HepG2 (cell line): Measurements from ENCODE around the gene SIGLEC6. TPM values are rescaled to one million over a fixed set of nuclear protein-coding genes. Genes with fewer than 3 reads are reported as not detected.

Experiments
- ATAC-seq: fragments of 200-7000 bp; cut with Tn5 transposase; 3 replicates; pipeline ENCODE4 v1.9.1; 2020; ENCODE audit warnings: mild to moderate bottlenecking, moderate library complexity
- BruUV-seq: library from RNA; stranded (reverse); fragments of 400-500 nt; replicated peaks from 2 replicates; lab custom pipeline; 2021; lab: Mats Ljungman, UMichigan
- CTCF ChIA-PET: fragments of 300-600 bp; formaldehyde crosslinking; extraction: SDS; loops from one replicate; lab custom pipeline; 2021; ENCODE audit warnings: low total read pairs, inconsistent platforms, low intra/inter-chr PET ratio; lab: Yijun Ruan, JAX
- POLR2A ChIA-PET: fragments of 350-600 bp; sonication (Branson Sonifier 250); formaldehyde crosslinking; loops from one replicate; lab custom pipeline; 2020; ENCODE audit warnings: antibody characterized with exemption, inconsistent platforms; lab: Yijun Ruan, JAX
- DNase-seq: peaks from one replicate; pipeline ENCODE4 v3.0.0-alpha.2; 2015; ENCODE audit warnings: low spot score
- FAIRE-seq: peaks from 3 replicates; lab custom pipeline; 2011; peaks lifted over from hg19 to GRCh38; lab: Jason Lieb, UNC
- H2AFZ ChIP-seq: one replicate; pipeline ENCODE4 v1.6.1; 2011; ENCODE audit warnings: low read length, inconsistent platforms
- H3K27ac ChIP-seq: fragments of 300-600 bp; 3 replicates; pipeline ENCODE4 v1.8.0; 2011; ENCODE audit warnings: mixed run types, mild to moderate bottlenecking, mixed read lengths, low read length, inconsistent platforms; ENCODE audit not compliant: insufficient read depth; ENCODE audit errors: extremely low read length
- H3K27me3 ChIP-seq, 2 experiments: fragments of 200-600 bp in 1 of 2; 2 replicates in 1 of 2; 3 replicates in 1 of 2; pipeline versions ENCODE4 v1.6.0 to v1.8.0; 2011; ENCODE audit warnings: low read length in 2 of 2, mild to moderate bottlenecking in 2 of 2, moderate library complexity in 2 of 2, inconsistent platforms in 1 of 2; ENCODE audit not compliant: insufficient read depth in 2 of 2, control insufficient read depth in 1 of 2
- H3K36me3 ChIP-seq, 2 experiments: fragments of 200-600 bp in 1 of 2; replicated peaks in 1 of 2; 2 replicates in 1 of 2; 3 replicates in 1 of 2; pipeline versions ENCODE4 v1.5.1 to v1.8.0; 2011; ENCODE audit warnings: low read length in 2 of 2, inconsistent platforms in 1 of 2; ENCODE audit not compliant: insufficient read depth in 2 of 2, control insufficient read depth in 1 of 2
- H3K4me1 ChIP-seq: 2 replicates; pipeline ENCODE4 v1.5.1; 2012; ENCODE audit warnings: low read length, inconsistent platforms; ENCODE audit not compliant: insufficient read depth
- H3K4me2 ChIP-seq: 2 replicates; pipeline ENCODE4 v1.6.0; 2011; ENCODE audit warnings: low read depth, low read length, inconsistent platforms
- H3K4me3 ChIP-seq, 3 experiments: fragments of 200-600 bp in 1 of 3; sonication (generic), shearing (Covaris generic) in 1 of 3; replicated peaks in 1 of 3; 2 replicates each; pipeline ENCODE4 v1.5.1; 2011 to 2016; ENCODE audit warnings: low read length in 3 of 3, inconsistent platforms in 2 of 3, low read depth in 2 of 3, mild to moderate bottlenecking in 2 of 3, control low read depth in 1 of 3, mixed read lengths in 1 of 3; ENCODE audit not compliant: insufficient read depth in 1 of 3
- H3K79me2 ChIP-seq: one replicate; pipeline ENCODE4 v1.6.1; 2011; ENCODE audit warnings: low read length, inconsistent platforms; ENCODE audit not compliant: insufficient read depth
- H3K9ac ChIP-seq: 2 replicates; pipeline ENCODE4 v1.6.0; 2011; ENCODE audit warnings: mild to moderate bottlenecking, low read depth, low read length, inconsistent platforms; ENCODE audit not compliant: insufficient read depth
- H3K9me3 ChIP-seq: 2 replicates; pipeline ENCODE4 v1.5.1; 2012; ENCODE audit warnings: mild to moderate bottlenecking, low read length
- H4K20me1 ChIP-seq: 2 replicates; pipeline ENCODE4 v1.6.0; 2011; ENCODE audit warnings: inconsistent platforms, mild to moderate bottlenecking, low read length, moderate library complexity; ENCODE audit not compliant: insufficient read depth
- BATF2 ChIP-seq: sonication (generic); formaldehyde crosslinking; IDR thresholded peaks from 2 replicates; pipeline ENCODE4 v1.8.0; 2022; ENCODE audit warnings: mild to moderate bottlenecking, missing genetic modification reagents, moderate library complexity
- DMTF1 ChIP-seq: sonication (generic); formaldehyde crosslinking; IDR thresholded peaks from 2 replicates; pipeline ENCODE4 v1.4.0; 2020; ENCODE audit warnings: mild to moderate bottlenecking, missing genetic modification reagents
- DPF2 ChIP-seq: sonication (generic); formaldehyde crosslinking; IDR thresholded peaks from 2 replicates; pipeline ENCODE4 v1.4.0; 2020; ENCODE audit warnings: mild to moderate bottlenecking, low read depth, missing genetic modification reagents, borderline replicate concordance
- ELF4 ChIP-seq: sonication (generic); formaldehyde crosslinking; IDR thresholded peaks from 2 replicates; pipeline ENCODE4 v1.5.0; 2020; ENCODE audit warnings: missing genetic modification reagents, mild to moderate bottlenecking, moderate library complexity, borderline replicate concordance
- HCFC1 ChIP-seq: fragments of 150-350 bp; IDR thresholded peaks from 2 replicates; pipeline ENCODE4 v1.6.1; 2014; ENCODE audit warnings: low read depth, low read length
- RAD51 ChIP-seq: fragments of 450-650 bp; IDR thresholded peaks from 2 replicates; pipeline ENCODE4 v1.6.1; 2016; ENCODE audit warnings: borderline replicate concordance
- ZFP36L2 ChIP-seq: sonication (generic); formaldehyde crosslinking; IDR thresholded peaks from 2 replicates; pipeline ENCODE4 v1.4.0; 2020; ENCODE audit warnings: missing genetic modification reagents
- ZNF3 ChIP-seq: IDR thresholded peaks from 2 replicates; pipeline ENCODE4 v1.7.0; 2017; ENCODE audit warnings: inconsistent platforms
- ZNF44 ChIP-seq: sonication (generic); formaldehyde crosslinking; IDR thresholded peaks from 2 replicates; pipeline ENCODE4 v1.5.1; 2020; ENCODE audit warnings: mild to moderate bottlenecking, missing genetic modification reagents
- ZNF558 ChIP-seq: sonication (generic); formaldehyde crosslinking; IDR thresholded peaks from 2 replicates; pipeline ENCODE4 v1.9.0; 2022; ENCODE audit warnings: mild to moderate bottlenecking, missing genetic modification reagents, borderline replicate concordance
- ZNF577 ChIP-seq: sonication (generic); formaldehyde crosslinking; IDR thresholded peaks from 2 replicates; pipeline ENCODE4 v1.4.0; 2020; ENCODE audit warnings: mild to moderate bottlenecking, low read depth, missing genetic modification reagents, borderline replicate concordance
- WGBS: methylation state at CpG from one replicate; pipeline ENCODE4 v1.1.6; 2017; ENCODE audit warnings: low lambda C conversion rate; 5-methylcytosine and 5-hydroxymethylcytosine counted together
- in situ Hi-C: cut with HindIII; loops from 2 replicates; pipeline ENCODE4 v1.10.0; 2017; ENCODE audit warnings: low pct_unique_long_range_greater_than_20kb; ENCODE audit not compliant: extremely low pct_ligation_motif_present
- intact Hi-C: fragments of 100-400 bp; cut with micrococcal nuclease; formaldehyde crosslinking; loops from one replicate; pipeline ENCODE4 v1.10.0; 2022; ENCODE audit not compliant: unreplicated experiment
- polyA plus RNA-seq, 8 experiments: library from polyadenylated mRNA; depleted of rRNA in 3 of 8; stranded (reverse) in 7 of 8; unstranded in 1 of 8; fragments of >200 nt; fragmentation: Illumina TruSeq in 4 of 8; extraction: Trizol in 4 of 8; gene quantifications; 2 replicates each; pipeline versions ENCODE4 v1.2.1 to v1.2.3, GENCODE V29; 2011 to 2016; ENCODE audit warnings: low read depth in 4 of 8, missing spikeins in 1 of 8, mixed read lengths in 1 of 8; ENCODE audit not compliant: insufficient read depth in 1 of 8
- total RNA-seq, 5 experiments: library from RNA; depleted of rRNA; stranded (reverse); fragments of >200 nt; fragmentation: Illumina TruSeq; extraction: Trizol; gene quantifications; 2 replicates each; pipeline ENCODE4 v1.2.3, GENCODE V29; 2016; ENCODE audit warnings: low read depth in 1 of 5

The SIGLEC6 gene
- total and polyA plus RNA-seq, 2 of the 13 experiments (the other 11 are each of a cell fraction or from before 2014, with no cell fraction given), result not detected

GRCh38 chr19:51544038-51544437 lies 12.6 kb upstream of the SIGLEC6 start:
- intact Hi-C loops, result no loop called here
- ATAC-seq (no peak), FAIRE-seq (no peak), DNase-seq (no peak)
- H3K27me3 ChIP-seq, result no peaks in the 10 kb centered on the region; a peak in 2 of 5 replicates
- H3K4me2 ChIP-seq, result no peak overlapping the region
- ChIA-PET POLR2A (no interaction called here), CTCF (no interaction called here)
- TF ChIP-seq ZNF577 (no peak), ZNF44 (no peak), HCFC1 (no peak), ZNF3 (CRISPR knock-in tag) (no peak), ZNF558 (CRISPR knock-in tag) (no peak), RAD51 (no peak), DMTF1 (CRISPR knock-in tag) (no peak), ZFP36L2 (CRISPR knock-in tag) (no peak), DPF2 (CRISPR knock-in tag) (no peak), BATF2 (CRISPR knock-in tag) (no peak), ELF4 (CRISPR knock-in tag) (no peak)
- no peaks in the 10 kb centered on the region for H3K36me3 ChIP-seq
- H3K9ac ChIP-seq, result no peak overlapping the region
- no peaks in the 10 kb centered on the region for H3K4me1 ChIP-seq
- H3K79me2 ChIP-seq, result no peaks in the 10 kb centered on the region
- H2AFZ ChIP-seq, result no peak overlapping the region
- WGBS, result 27% methylated on average over 6 of the region's 6 CpGs
- H3K9me3 ChIP-seq, result no peaks in the 10 kb centered on the region
- H3K27ac ChIP-seq, result no peak overlapping the region
- in situ Hi-C loops, result no loop called here
- no peak overlapping the region for H3K4me3 ChIP-seq
- H4K20me1 ChIP-seq, result no peaks in the 10 kb centered on the region
- BruUV-seq, result no TSS peak
